Amniotic stem cell (primary cell): Measurements from ENCODE around the gene SLC1A1.

Experiments used
- DNase-seq: peaks from one replicate; lab custom pipeline; 2025; lab: John Stamatoyannopoulos, UW

The SLC1A1 gene

DNA sequence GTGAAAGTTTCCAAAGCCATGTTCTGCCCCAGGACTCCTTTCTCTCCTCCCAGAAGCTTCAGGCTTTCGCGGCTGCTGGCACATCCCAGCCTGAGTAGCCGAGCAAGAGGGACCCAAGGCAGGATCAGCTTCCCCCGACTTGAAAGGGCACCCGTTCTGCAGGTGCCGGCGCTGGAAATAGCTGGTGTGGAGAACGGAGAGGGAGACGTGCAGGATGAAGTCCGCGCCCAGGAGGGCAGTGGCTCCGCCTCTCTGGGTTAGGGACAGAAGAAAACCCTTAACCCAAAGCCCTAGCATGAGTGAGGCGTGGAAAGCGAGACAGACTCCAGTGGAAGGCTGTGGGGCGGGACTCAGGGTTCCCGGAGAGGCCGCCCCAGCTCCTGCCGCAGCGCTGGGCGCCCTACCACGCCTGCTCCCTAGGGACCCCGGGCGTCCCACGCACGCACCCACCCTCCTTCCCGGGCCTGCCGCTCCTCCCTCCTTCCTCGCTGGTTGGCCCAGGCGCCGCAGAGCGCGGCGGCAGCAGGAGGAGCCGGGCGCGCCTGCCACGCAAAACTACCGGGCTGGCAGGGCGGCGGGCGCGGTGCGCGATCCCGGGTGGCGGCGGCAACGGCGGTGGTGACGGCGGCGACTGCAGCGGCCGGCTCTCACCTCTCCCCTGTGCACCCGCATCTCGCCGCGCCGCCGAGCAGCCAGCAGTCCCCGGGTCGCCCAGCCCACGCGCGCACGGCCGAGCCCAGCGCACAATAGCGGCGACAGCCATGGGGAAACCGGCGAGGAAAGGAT lies at the start of gene SLC1A1:
Gene SLC1A1 (plus strand): TSS at position 550 of the 786 bp plus-strand sequence. CDS start 212 bp downstream, at position 762.
- DNase-seq = no peak

DNA sequence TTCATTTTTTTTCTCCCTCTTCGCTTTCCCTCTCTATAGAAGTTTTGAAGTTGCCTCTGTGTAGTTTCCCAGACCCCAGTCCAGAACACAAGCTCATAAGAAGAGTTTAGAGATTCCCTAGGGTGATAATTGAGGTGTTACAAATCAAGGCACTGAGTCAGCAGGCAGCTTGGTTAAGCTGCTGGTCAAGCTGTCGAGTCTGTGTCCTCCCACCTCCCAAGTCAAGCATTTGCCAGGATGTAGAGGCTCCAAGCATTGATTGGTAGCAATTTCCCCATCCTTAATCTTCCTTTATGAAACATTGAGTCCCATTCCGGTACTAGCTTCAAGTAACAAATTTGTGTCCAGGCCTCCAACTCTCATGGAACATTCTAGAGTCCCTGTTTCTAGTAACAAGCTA lies 47.5 kb upstream of the SLC1A1 start:
- no peak for DNase-seq

DNA sequence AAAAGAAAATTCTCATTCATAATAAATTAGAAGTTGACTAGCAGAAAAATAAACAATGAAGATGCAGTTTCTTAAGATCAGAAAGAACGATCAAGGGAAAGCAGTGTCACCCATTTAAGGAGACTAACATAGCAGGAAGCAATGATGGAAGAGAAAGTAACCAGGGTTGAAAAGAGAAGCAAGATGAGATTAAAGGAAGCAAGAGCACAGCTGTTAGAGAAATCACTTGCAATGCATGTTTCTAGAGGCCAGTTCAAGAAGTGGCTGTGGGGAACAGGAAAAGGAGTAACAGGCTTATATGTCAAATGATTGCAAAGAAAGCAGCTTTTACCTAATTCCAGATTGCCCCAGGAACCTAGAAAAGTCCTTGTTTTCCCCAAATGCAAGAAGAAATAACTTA lies 46.8 kb upstream of the SLC1A1 start:
- DNase-seq = no peak

DNA sequence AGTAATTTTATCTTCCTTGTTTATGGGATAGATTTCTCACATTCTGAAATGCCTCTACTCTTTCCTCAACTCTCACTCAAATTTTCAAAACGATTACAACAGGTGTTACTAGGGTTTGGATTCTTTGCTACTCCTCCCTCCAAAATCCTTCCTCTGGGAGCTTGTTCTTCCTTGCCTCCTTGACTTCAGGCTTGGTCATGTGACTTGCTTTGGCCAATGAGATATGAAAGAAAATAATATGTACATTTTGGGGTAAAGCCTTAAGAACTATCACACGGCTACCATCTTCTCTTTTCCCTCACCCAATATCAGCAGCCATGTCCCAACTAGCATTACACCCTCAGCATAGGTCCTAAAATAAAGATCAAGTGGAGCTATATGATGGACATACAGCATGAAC lies 28.8 kb upstream of the SLC1A1 start:
- no peak for DNase-seq

DNA sequence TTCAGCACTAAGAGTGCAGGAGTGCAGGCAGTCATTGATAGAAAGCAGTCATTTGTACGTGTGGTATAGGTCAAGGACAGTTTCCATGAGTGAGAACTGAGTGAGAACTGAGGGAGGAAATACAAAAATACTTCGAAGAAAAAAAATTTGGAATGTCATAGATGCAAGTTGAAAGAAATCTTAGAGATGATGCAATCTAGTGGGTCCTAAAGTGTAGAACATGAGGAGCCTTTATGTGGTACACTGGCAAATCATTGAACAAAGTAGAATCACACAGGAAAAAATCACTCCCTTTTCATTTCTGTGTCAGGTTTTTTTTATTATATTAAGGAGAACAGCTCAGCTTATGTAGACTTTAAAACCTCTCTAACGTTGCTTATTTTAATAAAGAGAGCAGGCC lies 26.4 kb upstream of the SLC1A1 start:
- no peak for DNase-seq

DNA sequence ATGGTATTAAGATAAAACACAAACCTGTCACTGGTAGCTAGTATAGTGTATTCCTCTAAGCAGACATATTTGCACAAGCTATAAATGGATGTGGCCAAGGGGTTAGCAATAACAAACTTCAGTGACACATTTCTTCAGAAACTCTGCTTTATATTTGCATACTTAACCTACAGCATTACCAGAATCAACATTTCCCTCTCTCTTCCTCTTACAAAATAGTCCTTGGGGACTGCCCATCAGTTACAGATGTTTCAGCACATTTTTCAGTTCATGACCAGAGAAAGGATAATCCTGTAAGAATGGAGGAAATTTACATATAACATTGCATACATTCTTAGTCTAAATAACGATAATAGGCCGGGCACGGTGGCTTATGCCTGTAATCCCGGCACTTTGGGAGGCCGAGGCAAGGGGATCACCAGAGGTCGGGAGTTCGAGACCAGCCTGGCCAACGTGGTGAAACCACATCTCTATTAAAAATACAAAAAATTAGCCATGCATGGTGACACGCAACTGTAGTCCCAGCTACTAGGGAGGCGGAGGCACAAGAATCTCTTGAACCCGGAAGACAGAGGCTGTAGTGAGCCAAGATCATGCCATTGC lies 25.3 kb upstream of the SLC1A1 start:
- no peak for DNase-seq

DNA sequence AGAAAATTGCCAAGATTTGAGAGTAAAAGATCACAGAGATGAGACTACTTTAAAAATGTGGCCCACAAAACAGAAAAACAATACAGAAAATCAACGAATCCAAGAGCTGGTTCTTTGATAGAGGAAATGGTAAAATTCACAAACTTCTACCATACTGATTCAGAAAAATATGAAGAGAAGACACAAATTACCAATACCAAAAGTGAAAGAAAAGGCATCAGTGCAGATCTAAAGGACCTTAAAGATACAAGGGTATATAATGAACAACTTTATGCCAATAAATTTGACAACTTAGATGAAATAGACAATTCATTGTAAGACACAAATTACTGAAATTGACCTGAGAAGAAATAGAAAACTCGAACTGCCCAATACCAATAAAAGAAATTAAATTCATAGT lies 24.4 kb upstream of the SLC1A1 start:
- no peak for DNase-seq

DNA sequence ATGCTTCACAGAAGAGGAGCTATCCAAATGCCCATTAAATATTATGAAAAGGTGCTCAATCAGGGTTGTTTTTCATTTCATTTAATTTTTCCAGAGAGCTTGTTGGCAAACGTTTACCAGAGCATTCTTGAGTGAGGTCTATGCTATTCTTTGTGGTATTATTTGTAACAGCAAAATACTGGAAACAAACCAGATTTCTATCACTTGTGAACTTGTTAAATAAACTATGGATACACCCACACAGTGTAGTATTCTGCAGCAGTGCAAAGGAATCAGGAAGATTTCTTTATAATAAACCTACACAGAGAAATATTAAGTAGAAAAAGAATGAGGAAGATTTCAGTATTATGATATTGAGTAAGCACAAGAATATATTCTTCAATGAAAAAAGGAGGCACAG lies 15.0 kb upstream of the SLC1A1 start:
- no peak for DNase-seq

DNA sequence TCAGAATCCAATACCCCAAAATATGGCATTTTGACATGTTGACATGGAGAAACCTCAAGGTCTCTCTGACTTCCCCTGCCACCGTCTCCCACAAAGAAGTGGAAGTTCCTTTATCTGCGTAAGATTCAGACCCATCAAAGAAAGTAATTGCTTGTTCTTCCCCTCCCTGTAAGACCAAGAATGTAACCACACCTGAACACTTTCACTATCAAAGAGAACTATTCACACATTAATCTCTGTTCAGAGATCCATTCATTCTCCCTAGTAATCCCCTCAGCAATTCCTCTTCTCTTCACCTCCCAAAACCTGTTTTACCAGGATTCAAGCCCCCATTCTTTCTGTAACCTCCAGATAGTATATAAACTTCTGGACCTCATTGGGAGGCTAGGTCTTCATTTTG lies 4.1 kb upstream of the SLC1A1 start:
- no peak for DNase-seq

DNA sequence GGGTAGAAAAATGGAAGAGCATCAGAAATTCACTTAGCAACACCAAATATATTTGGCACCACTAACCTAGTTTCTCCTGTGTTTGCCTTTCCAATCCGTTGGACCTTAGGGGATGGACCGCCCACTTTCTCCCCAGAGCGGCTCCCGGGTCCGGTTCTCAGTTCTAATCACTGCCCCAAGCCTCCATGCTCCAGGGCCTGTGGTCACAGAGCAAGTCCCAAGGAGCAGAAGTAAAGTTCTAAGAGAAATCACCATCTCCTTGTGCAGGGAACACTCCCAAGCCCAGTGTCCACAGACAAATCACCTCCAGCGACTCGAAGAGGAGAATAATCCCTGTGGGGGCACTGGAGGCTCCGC lies 728 bp upstream of the SLC1A1 start:
- no peak for DNase-seq

DNA sequence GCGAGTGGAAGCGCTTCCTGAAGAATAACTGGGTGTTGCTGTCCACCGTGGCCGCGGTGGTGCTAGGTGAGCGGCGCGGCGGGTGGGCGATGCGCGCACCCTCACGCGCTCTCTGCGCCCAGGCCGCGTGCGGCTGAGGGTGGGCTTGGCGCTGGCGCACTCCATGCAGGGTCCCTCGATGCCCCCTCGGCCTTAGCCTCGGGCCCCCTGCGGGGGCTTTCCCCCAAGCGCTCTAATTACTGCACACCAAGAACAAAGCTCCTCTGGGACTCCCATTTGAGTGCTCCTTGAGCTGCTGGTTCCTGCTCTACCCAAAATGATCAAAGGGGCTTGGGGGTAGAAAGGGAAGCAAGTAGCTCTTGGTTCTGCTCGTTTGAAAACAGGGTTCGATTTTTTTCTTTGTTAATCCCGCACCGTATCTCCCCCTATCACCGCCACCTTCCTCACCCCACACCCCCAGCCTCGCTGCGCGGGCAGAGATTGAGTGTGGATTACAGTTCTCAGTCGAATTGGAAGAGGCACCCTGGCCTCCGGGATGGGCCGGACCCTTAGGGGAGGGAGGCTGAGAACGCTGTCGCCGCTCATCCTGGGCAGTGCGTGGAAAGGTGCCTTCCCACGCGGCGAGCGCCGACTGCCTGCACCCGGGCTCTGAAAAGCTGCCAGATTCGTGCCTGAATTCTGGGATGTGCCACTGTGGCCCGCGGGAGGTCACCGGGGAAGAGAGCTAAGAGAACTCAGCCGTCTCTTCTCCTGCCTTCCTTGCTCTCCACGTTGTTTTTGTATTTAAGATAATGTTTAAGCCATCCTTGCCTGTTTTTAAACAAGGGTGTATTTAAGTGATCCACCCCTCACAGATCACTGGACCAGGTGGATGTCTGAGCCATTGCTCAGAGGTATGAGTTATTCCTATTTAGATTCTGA lies 697 bp downstream of the SLC1A1 start:
- DNase-seq = no peak

DNA sequence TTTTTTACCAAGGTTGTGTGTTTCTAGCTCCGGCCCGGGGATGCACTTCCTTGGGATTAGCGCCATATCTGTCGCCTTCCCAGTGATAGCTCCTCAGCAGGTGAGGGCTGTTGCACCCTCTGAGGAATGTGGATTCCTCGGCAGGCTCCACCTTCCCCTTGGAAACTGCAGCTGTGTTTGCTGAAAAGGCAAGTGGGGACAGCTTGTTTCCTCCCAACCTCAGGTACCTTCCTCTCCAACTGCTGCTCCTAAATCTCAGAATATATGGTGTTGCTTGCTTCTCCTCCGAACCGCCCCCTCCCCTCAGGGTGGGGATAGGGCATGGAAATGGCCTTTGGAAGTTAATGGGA lies 1.3 kb downstream of the SLC1A1 start:
- DNase-seq = no peak

DNA sequence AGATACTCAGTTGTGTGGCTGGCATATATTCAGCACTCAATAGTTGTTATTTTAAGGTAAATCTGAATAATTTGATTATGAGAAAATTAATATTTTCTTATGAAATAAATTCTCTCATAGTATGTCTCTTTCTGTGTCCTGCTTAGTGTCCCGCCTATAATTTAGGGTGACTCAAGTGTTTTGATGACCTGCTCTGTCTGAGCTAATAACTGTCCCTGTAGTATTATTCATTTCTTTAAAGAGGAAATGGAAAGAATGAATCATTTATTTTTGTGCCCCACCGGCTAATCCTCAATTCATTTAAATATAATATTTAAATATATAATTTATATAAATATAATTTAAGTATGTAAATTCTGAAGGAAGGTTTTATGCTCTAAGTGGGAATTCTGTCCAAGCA lies 4.1 kb downstream of the SLC1A1 start:
- no peak for DNase-seq

DNA sequence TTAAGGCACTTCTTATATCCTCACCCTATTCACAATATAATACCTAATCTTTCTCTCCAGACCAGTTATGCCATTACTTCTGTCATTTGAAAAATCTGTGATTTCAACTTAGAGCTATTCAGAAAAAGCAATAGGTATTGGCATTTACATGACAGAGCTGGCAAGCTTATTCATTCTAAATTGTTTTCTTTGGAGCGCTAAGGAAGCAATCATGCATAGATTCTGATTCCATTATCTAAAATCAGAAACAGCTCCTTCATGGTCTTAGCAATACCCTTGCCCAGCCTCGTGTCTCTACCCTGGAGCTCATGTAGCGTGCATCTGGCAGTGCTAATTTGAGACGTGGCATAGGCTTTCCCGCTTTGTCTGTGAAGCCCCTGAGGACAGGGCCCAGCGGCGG lies 4.5 kb downstream of the SLC1A1 start:
- DNase-seq = no peak

DNA sequence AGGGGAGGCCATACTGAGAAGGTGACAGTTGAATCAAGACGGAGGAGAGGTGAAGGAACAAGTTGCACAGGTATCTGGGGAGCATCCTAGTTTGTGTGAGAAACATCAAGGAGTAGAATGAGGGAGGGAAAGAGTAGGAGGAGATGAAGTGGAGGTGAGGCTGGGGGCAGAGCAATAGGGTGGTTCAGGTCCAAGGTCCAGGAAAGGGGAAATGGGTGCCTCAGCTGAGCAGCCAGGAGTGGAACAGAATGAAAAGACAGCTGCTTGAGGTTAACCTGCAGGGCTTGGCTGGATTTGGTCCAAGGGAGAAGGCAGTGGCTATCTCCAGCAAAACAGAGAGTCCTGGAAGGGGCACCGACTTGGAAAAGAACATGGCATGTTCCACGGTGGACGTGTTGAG lies 5.3 kb downstream of the SLC1A1 start:
- DNase-seq = no peak

DNA sequence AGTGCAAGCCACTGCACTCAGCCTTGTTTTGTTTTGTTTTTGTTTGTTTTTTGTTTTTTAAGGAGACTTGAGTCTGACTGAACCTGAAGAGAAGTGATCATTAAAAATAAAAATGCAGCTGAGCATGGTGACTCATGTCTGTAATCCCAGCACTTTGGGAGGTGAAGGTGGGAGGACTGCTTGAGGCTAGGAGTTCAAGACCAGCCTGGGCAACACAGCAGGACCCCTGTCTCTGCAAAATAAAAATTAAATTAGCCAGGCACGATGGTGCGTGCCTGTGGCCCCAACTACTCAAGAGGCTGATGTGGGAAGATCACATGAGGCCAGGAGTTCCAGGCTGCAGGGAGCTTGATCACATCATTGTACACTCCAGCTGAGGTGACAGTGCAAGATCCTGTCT lies 6.2 kb downstream of the SLC1A1 start:
- no peak for DNase-seq

DNA sequence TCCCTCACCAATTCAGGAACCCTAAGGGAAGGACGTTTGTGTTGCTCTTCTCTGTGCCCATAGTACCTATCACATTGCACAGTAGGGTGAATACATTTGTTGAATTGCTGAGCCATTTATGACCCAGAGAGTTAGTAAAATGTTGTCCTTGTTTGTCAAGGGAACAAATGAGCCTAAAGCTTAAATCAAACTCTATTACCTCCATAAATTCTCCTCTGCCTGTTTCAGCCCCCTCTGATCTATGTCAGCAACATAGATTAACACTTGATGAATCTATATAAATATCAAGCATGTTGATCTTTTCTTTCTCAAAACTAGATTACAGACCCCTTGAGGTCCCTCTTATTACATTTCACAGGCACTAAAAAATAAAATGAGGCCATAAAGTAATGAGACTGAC lies 7.1 kb downstream of the SLC1A1 start:
- no peak for DNase-seq

DNA sequence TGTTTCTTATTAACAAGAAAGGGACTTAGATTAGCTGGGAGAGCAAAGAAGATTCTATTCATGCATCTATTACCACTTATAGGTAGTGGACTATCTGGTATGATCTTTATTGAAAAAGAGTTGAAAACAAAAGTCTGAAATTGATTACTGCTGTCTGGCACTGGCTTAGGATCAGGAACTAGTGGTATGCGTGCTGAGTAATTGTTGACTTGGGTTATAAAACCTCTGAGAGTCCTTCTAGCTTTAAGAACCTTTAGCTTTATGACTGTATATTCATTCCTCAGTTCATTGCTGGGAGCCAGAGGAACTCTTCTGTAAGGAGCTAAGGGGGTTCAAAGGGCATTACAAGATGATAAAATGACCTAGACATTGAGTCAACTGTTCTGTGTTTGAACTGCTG lies 7.6 kb downstream of the SLC1A1 start:
- DNase-seq = no peak

DNA sequence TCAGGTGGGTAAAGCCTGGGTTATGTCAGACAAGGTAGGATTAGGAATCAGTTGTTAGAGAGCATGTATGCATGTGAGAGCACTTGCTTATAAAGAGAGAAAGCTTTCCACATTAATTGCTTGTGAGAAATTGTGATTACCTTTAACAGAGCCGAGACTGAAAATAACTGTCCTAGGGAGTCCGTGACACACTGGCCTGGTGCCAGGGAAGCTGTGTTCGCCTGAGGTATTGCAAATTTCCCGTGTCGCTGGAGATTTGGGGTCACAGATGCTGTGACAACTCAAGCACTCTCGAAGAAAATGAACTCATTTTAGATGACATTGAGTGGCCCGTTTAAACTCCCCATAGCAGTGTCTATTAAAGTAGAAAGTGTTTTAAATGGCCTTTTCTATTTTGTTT lies 9.6 kb downstream of the SLC1A1 start:
- no peak for DNase-seq

DNA sequence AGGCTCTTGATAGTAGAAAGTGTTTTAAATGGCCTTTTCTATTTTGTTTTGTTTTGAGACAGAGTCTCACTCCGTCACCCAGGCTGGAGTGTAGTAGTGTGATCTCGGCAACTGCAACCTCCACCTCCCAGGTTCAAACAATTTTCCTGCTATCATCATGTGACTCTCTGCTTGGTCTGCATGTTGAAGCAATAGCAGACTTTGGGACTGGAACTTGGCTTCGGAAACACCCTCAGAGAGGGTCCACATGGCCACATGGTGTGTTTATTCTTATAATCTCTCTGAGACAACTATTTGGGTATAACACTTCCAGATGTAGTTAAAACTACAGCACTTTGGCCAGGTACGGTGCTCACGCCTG lies 10.9 kb downstream of the SLC1A1 start:
- no peak for DNase-seq

DNA sequence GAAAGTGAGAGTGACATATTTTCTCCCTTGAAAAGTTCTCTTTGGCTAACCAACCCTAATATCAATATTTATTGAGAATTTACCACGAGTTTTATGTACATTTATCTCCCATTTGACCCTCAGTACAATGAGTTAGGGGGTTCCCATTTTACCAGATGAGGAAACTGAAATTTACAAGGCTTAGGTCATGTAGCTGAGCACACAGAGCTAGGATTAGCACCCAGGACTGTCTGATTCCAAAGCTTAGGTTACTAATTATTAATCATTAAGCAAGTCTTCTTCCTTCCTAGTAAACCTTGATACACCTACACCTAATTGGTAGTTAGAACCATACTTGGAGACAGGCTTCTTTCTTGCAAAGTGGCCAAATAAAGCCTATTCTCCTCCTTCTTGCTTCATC lies 12.2 kb downstream of the SLC1A1 start:
- DNase-seq = no peak

DNA sequence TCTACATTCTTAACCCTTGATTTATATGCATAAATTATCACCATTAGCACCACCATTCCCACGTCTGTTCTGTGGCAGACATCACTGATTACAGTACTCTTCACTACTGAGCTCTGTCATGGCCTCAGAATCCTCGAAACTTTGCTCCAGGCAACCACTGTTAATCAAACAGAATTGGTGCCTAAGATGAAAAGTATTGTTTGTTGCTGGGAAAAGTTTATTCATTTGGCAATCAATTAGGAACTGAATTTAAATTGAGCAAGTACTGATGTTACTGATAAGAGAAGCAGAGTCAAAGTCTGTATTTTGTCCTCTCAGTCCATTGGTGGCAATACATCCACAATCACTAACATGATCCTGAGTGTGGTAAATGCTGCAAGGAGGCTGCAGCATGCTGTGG lies 12.8 kb downstream of the SLC1A1 start:
- no peak for DNase-seq

DNA sequence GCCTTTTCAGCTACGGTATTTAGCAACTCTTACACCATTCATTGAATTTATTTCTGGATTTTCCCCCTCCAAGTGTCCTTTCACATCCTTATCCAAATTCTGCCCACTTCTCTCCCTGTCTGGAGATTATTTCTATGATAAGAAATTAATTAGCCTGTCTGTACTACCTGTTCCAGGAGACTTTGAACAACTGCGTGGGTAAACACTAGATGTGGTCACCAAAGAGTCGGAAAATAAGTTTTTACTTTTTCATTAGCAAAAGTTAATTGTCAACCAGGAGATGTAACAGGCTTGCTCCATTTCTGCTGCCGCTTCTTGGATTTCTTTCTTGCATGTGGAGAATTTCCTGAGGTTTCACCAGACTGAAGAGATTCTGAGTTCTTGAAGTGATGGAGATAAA lies 14.0 kb downstream of the SLC1A1 start:
- no peak for DNase-seq
